ENCODE measurements around the gene ITGA3.
"Not testable (repeated sequence)": the region's sequence is repeated elsewhere in the genome, so short reads cannot be mapped to it uniquely, and the experiment has no call there.

The ITGA3 gene

DNA sequence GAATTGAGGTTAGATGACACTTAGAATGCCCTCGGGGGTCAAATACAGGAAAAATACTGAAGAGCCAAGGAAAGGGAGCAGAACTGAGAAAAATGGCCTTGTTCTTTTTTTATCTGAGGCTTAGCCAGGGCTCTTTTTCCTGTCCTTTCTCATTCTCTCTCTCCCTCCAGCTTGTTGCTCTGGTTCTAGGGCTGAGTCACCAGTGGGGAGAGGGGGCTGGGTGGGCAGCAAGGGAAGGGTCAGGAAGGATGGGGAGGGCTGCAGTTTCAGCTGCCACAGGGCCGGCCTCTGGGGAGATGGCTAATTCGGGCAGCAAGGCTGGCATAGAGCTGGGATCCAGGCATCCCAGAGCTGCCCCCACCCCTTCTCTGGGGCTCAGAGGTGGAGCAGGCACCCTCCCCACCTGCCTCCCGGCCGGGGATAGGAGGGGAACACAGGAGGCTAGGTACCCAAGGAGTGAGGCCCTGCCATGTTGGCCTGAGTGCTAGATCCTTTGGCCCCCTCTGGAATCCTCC is 3.9 kb downstream of the ITGA3 start:
- ChIA-PET POLR2A (no interaction called here), CTCF (interaction anchor here (1.0 to 1.4 kb wide), 5 partner anchors 14 to 168 kb away, joined by 3 to 7 read pairs (median 4); partner anchors contain the start of gene PDK2)
- DNase-seq (ENCODE audit: extremely low spot score) = no peak
- TF ChIP-seq, protein P1, sequence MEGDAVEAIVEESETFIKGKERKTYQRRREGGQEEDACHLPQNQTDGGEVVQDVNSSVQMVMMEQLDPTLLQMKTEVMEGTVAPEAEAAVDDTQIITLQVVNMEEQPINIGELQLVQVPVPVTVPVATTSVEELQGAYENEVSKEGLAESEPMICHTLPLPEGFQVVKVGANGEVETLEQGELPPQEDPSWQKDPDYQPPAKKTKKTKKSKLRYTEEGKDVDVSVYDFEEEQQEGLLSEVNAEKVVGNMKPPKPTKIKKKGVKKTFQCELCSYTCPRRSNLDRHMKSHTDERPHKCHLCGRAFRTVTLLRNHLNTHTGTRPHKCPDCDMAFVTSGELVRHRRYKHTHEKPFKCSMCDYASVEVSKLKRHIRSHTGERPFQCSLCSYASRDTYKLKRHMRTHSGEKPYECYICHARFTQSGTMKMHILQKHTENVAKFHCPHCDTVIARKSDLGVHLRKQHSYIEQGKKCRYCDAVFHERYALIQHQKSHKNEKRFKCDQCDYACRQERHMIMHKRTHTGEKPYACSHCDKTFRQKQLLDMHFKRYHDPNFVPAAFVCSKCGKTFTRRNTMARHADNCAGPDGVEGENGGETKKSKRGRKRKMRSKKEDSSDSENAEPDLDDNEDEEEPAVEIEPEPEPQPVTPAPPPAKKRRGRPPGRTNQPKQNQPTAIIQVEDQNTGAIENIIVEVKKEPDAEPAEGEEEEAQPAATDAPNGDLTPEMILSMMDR (IDR thresholded peaks at IDR 0.05; ENCODE audit: control extremely low read depth, extremely low read depth, low read depth, missing control alignments) = no peak

DNA sequence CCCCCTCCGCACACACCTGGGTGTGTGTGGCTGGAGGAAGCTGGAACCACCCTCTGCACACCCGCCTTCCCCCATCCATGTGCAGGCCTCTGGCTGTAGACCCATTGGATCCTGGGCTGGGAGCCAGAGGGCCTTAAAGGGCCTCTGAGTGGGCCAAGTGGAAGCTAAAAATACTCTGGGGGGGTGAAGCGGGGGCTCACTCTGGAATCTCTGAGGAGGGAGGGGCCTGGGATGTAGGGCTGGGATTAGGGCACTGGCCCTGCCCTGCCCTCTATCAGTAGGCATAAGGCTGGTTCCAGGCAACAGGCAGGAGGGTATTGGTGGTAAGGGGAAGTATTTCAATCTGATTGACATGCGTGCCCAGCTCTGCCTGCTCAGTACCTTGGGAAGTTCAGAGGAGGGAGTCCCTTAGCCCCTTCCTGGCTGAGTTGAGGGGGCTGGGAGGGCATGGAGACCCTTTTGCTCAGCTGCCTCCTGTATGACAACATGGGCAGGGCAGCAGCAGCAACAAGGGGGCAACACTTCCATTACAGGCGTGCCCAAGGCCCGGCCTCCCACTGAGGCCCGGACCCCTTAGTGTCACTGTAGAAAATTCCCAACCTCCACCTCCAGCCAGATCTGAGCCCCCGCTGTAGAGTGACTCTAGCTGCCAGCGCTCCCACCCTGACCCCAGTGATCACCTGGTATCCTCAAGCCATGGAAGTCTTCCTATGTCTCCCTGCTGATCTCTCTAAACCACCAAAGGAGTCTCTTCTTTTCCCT is 5.2 kb downstream of the ITGA3 start:
- TF ChIP-seq, protein P1 (IDR thresholded peaks at IDR 0.05; ENCODE audit: control extremely low read depth, extremely low read depth, low read depth, missing control alignments) = no peak
- CTCF ChIA-PET = interaction anchor here (1.0 to 1.4 kb wide), 6 partner anchors 9 to 353 kb away, joined by 3 to 7 read pairs (median 4); partner anchors contain the start of genes PDK2 and SLC35B1
- DNase-seq (ENCODE audit: extremely low spot score) = no peak
- POLR2A ChIA-PET = no interaction called here

DNA sequence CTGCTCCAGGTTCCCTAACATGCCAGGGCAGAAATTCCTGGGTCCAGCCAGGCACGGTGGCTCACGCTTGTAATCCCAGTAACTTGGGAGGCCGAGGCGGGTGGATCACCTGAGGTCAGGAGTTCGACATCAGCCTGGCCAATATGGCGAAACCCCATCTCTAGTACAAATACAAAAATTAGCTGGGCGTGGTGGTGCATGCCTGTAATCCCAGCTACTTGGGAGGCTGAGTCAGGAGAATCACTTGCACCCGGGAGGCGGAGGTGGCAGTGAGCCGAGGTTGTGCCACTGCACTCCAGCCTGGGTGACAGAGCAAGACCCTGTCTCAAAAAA is 5.8 kb downstream of the ITGA3 start:
- POLR2A ChIA-PET; CTCF ChIA-PET; DNase-seq (ENCODE audit: extremely low spot score): not testable (repeated sequence)

DNA sequence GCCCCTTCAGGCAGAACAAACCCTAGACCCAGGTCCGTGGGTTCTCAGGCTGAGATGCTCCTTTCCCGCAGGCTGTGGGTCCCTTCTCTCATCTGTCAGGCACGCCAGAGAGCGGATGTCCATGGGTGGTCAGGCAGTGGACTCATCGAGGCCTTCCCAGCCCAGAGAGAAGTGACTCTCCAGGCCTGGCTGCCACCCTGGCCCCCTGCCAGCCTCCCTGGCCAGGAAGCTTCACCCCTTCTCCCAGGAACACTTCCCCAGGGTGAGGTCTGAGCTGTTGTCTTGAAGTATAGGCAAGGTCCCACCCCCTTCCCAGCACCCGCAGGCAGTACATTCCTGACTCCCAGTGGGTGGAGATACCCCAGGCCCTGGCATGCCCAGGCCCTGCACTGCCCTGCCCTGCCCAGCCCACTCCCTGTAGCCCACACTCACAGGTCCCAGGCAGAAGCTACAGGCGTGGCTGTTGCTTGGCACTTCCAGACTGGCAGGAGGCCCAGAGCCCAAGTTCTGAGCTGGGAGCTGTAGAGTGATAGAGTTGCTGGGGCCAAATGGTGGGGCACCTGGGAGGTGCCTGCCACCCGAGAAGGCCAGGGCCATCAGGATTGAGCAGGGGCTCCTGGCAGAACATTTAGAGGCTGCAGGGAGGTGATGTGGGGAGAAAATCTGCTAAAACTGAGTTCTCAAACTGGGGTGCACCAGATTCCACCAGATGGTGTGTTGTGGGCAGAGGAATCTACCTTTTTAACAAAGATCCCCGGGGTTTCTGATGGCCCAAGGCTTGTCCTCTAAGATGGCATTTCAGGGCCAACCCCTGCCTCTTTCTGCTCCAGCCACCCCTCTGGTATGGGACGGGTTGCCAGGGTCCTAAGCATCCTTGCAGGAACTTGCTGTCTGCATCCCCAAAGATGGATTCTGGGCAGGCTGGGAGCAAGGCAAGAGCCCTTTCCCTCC is 6.7 kb downstream of the ITGA3 start:
- ChIA-PET POLR2A (no interaction called here), CTCF (interaction anchor here (1.8 kb wide), 1 partner anchor 25 kb away, joined by 6 read pairs; no protein-coding TSS in a partner anchor)
- TF ChIP-seq, protein P1 (IDR thresholded peaks at IDR 0.05; ENCODE audit: control extremely low read depth, extremely low read depth, low read depth, missing control alignments) = no peak
- DNase-seq (ENCODE audit: extremely low spot score) = no peak

DNA sequence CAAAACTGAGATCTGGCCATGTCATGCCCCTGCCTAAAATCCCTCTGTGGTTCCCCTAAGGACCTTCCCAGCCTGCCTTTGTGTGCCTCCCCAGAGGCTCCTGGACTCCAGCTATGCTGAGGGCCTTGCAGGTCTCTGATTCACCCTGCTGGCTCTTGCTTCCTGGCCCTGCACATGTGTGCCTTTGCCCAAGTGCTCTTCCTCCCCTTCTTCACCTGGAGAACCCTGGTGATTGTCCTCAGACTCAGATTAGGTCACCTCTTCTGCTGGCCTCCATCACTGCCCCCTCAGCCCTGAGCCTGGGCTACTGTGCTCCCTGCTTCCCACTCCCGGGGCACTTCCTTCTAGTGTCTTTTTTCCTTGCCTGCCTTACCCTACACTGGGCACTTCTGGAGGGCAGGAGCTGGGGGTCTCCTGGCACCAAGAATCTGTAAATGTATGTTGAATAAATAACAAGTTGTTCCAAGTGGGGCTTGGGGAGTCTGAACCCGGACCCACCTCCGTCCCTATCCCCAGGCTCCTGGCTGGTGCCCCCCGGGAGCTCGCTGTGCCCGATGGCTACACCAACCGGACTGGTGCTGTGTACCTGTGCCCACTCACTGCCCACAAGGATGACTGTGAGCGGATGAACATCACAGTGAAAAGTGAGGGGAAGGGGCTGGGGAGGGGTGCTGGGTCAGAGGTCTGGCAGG is 7.8 kb downstream of the ITGA3 start:
- TF ChIP-seq, protein P1 (IDR thresholded peaks at IDR 0.05; ENCODE audit: control extremely low read depth, extremely low read depth, low read depth, missing control alignments) = no peak
- CTCF ChIA-PET = interaction anchor here (1.6 to 1.8 kb wide), 2 partner anchors 24 to 31 kb away, joined by 4 to 6 read pairs; no protein-coding TSS in a partner anchor
- no peak for DNase-seq (ENCODE audit: extremely low spot score)
- POLR2A ChIA-PET = no interaction called here

DNA sequence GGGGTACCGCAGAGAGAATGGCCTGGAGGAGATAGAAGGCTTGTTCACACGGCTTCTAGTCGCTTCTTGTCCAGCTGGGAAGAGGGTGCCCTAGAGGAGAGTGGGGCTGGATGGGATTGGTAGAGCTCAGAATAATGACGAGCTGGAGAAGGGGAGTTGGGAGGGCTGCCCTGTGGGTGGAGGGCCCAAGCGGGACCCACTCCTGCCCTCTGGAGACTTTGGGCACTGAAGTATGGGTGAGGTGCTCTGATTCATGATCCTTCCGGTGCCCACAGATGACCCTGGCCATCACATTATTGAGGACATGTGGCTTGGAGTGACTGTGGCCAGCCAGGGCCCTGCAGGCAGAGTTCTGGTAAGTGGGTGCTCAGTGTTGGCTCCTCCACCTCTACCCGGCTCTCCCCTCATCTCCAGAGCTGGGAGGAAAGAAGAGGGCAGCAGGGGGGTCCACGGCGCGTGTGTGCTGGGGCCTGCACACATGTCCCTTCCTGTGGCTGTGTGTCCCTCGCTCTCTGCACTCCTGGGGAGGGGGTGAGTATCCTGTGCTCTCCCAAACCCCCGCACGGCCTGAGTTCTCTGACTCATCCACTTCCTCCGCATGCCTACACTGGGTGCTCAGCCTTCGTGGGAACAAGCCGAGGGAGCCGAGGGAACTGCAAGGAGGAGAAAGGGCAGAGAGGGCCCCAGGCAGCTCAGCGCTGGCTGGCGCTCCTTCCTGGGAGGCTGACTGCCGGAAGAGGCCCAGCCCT is 8.5 kb downstream of the ITGA3 start:
- POLR2A ChIA-PET = no interaction called here
- TF ChIP-seq, protein P1 (IDR thresholded peaks at IDR 0.05; ENCODE audit: control extremely low read depth, extremely low read depth, low read depth, missing control alignments) = no peak

More for the DNA sequence above, 8.5 kb downstream of the ITGA3 start:
- DNase-seq (ENCODE audit: extremely low spot score) = no peak
- CTCF ChIA-PET = interaction anchor here (1.6 to 1.8 kb wide), 2 partner anchors 23 to 30 kb away, joined by 4 to 6 read pairs; no protein-coding TSS in a partner anchor
